SH-SY5Y (cell line): ENCODE data around the gene PAX7.

Source experiments
- GATA2 ChIP-seq: IDR thresholded peaks from 2 replicates; pipeline ENCODE4 v1.6.1; 2011; ENCODE audit warnings: mild to moderate bottlenecking, low read depth, low read length
- GATA3 ChIP-seq: IDR thresholded peaks from 2 replicates; pipeline ENCODE4 v1.6.1; 2011; ENCODE audit warnings: low read depth, mild to moderate bottlenecking, low read length, moderate library complexity

DNA sequence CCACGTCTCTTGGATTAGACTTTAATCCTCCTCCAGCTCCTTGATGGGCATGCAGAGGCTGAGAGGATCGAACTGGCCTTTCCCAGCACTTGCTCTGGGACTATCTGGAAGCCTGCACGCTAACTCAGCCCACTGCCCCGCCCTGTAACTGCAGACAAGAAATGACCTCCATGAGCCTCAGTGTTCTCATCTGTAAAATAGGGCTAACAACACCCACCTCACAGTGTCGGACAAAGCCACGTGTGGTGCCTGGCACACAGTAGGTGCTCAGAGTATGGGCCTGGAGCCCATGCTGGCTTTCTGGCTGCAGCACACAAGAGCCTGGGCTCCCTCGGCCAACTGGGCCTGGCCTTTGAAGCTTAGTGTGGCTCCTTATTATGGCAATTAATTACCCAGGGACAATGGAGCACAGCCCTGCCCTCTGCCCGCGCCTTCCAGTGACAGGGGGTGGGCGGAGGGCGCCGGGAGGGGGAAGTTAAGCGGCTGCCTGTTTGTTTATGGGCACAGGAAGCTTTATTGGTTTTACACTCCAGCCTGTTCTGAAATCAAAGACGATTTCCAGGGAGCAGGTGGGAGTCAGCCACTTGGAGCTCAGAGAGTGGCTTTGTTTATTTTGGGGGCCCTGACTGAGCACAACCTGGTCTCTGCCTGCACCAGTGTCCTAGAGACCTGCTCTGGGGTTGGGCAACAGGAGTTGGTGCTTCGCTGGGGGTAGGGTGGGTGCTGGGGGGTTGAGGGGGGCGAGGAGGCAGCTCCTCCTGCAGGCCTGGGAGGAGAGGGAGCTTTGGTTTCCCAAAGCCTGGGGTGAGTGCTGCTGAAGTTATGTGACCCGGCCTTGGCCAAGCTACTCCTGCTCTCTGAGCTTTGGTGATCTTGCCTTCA lies 31.0 kb downstream of the PAX7 start:
- TF ChIP-seq GATA3 (no peak), GATA2 (no peak)
